Subcutaneous abdominal adipose tissue (tissue), 5 donors: ENCODE results near the gene TBC1D8.
"Not testable (repeated sequence)": the region's sequence is repeated elsewhere in the genome, so short reads cannot be mapped to it uniquely, and the experiment has no call there.

Source experiments
- H3K27ac ChIP-seq: one replicate; pipeline ENCODE4 v1.7.0; 2013; ENCODE audit warnings: low read depth, mild to moderate bottlenecking, inconsistent platforms, low read length, moderate library complexity
- H3K27me3 ChIP-seq, 5 donors: one replicate each; pipeline ENCODE4 v1.7.0; 2013; ENCODE audit warnings: low read length in 5 of 5, inconsistent platforms in 1 of 5; ENCODE audit not compliant: control insufficient read depth in 5 of 5, insufficient read depth in 4 of 5
- H3K36me3 ChIP-seq, 5 donors: one replicate each; pipeline ENCODE4 v1.7.0; 2013; ENCODE audit warnings: low read length in 5 of 5; ENCODE audit not compliant: control insufficient read depth in 5 of 5, insufficient read depth in 5 of 5
- H3K4me1 ChIP-seq, 5 donors: one replicate each; pipeline ENCODE4 v1.7.0; 2013; ENCODE audit warnings: low read length in 5 of 5, mild to moderate bottlenecking in 3 of 5, moderate library complexity in 1 of 5; ENCODE audit not compliant: control insufficient read depth in 5 of 5, insufficient read depth in 5 of 5
- H3K4me3 ChIP-seq, 5 donors: one replicate each; pipeline ENCODE4 v1.7.0; 2013; ENCODE audit warnings: low read length in 5 of 5, low read depth in 1 of 5
- H3K9ac ChIP-seq, 5 donors: one replicate each; pipeline ENCODE4 v1.7.0; 2013; ENCODE audit warnings: low read length in 5 of 5, mild to moderate bottlenecking in 4 of 5, moderate library complexity in 3 of 5
- H3K9me3 ChIP-seq, 5 donors: one replicate each; pipeline ENCODE4 v1.7.0; 2013; ENCODE audit warnings: low read length in 5 of 5; ENCODE audit not compliant: control insufficient read depth in 5 of 5
- donor health status: healthy.
- donor health status: healthy.
- donor health status: healthy.
- donor health status: healthy.
- donor health status: healthy.

TBC1D8 gene

GRCh38 chr2:101187131-101187530 is 35.9 kb upstream of the TBC1D8 start:
- Histone ChIP-seq H3K36me3 (no peaks in the 10 kb centered on the region), H3K9ac (no peak overlapping the region), H3K27ac (no peak overlapping the region), H3K27me3 (no peaks in the 10 kb centered on the region), H3K4me1 (no peaks in the 10 kb centered on the region), H3K9me3 (peaks cover 0 to 5% (median 3%) of the 10 kb centered on the region in 5 donors), H3K4me3 (no peak overlapping the region)

DNA sequence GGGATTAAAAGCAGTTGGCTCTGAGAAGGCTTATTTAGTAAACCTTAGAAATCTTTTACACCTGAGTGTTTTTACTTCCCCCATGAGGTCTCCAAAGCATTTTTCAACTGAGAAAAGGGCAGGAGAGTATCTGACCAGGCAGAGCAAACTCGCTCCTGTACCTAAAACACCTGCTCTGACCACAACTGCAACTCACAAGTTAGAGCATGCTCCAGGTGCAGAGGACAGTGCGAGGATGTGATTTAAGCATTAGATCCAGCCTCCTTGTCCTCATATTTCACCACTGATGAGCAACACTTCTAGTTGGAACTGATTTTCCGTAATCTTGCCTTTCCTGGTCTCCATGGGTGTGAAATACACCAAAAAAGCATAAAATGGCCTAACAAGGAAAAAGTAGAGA is 34.5 kb upstream of the TBC1D8 start:
- Histone ChIP-seq H3K27ac (no peak overlapping the region), H3K4me3 (no peak overlapping the region), H3K9me3 (peaks cover 0 to 5% (median 3%) of the 10 kb centered on the region in 5 donors), H3K9ac (no peak overlapping the region), H3K4me1 (no peaks in the 10 kb centered on the region), H3K36me3 (no peaks in the 10 kb centered on the region), H3K27me3 (no peaks in the 10 kb centered on the region)

GRCh38 chr2:101185085-101185484 is 33.9 kb upstream of the TBC1D8 start:
- H3K4me1 ChIP-seq = no peaks in the 10 kb centered on the region
- no peak overlapping the region for H3K9ac ChIP-seq
- no peaks in the 10 kb centered on the region for H3K27me3 ChIP-seq
- H3K9me3 ChIP-seq = peaks cover 0 to 5% (median 3%) of the 10 kb centered on the region in 5 donors
- no peak overlapping the region for H3K27ac ChIP-seq
- no peak overlapping the region for H3K4me3 ChIP-seq
- no peaks in the 10 kb centered on the region for H3K36me3 ChIP-seq

GRCh38 chr2:101179982-101180381 is 28.8 kb upstream of the TBC1D8 start:
- Histone ChIP-seq H3K9me3 (peaks cover 0 to 2% (median 0%) of the 10 kb centered on the region in 5 donors), H3K4me3 (no peak overlapping the region), H3K9ac (no peak overlapping the region), H3K27me3 (no peaks in the 10 kb centered on the region), H3K36me3 (no peaks in the 10 kb centered on the region), H3K4me1 (peaks cover 0 to 3% (median 0%) of the 10 kb centered on the region in 5 donors), H3K27ac (no peak overlapping the region)

- H3K4me3 ChIP-seq = no peak overlapping the region
- peaks cover 0 to 5% (median 2%) of the 10 kb centered on the region in 5 donors for H3K9me3 ChIP-seq
- H3K36me3 ChIP-seq = no peaks in the 10 kb centered on the region
- H3K4me1 ChIP-seq = peaks cover 0 to 3% (median 0%) of the 10 kb centered on the region in 5 donors
- no peak overlapping the region for H3K9ac ChIP-seq
- H3K27me3 ChIP-seq = no peaks in the 10 kb centered on the region
- H3K27ac ChIP-seq = no peak overlapping the region
These were observed 25.6 kb upstream of the TBC1D8 start for GRCh38 chr2:101176803-101177202.

GRCh38 chr2:101175991-101176390 is 24.8 kb upstream of the TBC1D8 start:
- Histone ChIP-seq H3K27ac (no peak overlapping the region), H3K4me3 (no peak overlapping the region), H3K9me3 (peaks cover 0 to 5% (median 2%) of the 10 kb centered on the region in 5 donors), H3K27me3 (no peaks in the 10 kb centered on the region), H3K9ac (no peak overlapping the region), H3K36me3 (no peaks in the 10 kb centered on the region), H3K4me1 (peaks cover 0 to 3% (median 0%) of the 10 kb centered on the region in 5 donors)

DNA sequence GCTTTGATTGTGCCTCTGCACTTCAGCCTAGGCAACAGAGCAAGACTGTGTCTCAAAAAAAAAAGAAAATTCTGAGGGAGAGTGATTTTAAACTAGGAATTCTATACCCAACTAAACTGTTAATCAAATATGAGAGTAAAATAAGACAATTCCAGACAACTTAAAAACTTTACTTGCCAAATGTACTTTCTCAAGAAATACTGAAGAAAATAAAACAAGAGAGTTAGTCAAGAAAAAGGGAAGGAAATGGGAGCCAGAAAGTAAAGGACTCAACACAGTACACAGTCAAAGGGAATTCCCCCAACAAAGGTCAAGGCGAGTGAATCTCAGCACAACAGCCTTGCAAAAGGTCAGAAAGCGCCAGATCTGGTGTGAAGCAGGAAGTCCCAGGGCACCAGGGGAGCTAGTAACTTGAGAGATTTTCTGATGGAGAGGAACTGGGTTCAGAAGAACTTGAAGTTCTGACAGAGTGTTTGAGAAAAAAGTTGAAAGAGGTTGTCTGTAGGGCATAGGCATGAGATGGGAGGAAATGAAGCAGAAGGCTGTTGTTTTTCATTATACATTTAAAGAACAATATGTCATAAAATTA is 22.6 kb upstream of the TBC1D8 start:
- H3K27ac ChIP-seq = no peak overlapping the region
- no peaks in the 10 kb centered on the region for H3K36me3 ChIP-seq
- H3K9me3 ChIP-seq = peaks cover 0 to 5% (median 2%) of the 10 kb centered on the region in 5 donors
- peaks cover 0 to 3% (median 0%) of the 10 kb centered on the region in 5 donors for H3K4me1 ChIP-seq
- no peaks in the 10 kb centered on the region for H3K27me3 ChIP-seq
- no peak overlapping the region for H3K9ac ChIP-seq
- no peak overlapping the region for H3K4me3 ChIP-seq

GRCh38 chr2:101169822-101170221 is 18.6 kb upstream of the TBC1D8 start:
- not testable (repeated sequence) for H3K27me3 ChIP-seq, H3K4me1 ChIP-seq, H3K27ac ChIP-seq, H3K4me3 ChIP-seq, H3K9ac ChIP-seq, H3K36me3 ChIP-seq
- peaks cover 4 to 14% (median 9%) of the 10 kb centered on the region in 5 donors for H3K9me3 ChIP-seq

GRCh38 chr2:101168706-101169105 is 17.5 kb upstream of the TBC1D8 start:
- H3K4me1 ChIP-seq = peaks cover 0 to 8% (median 0%) of the 10 kb centered on the region in 5 donors
- H3K27me3 ChIP-seq = no peaks in the 10 kb centered on the region
- H3K36me3 ChIP-seq = no peaks in the 10 kb centered on the region
- H3K27ac ChIP-seq = no peak overlapping the region
- H3K4me3 ChIP-seq = no peak overlapping the region
- H3K9me3 ChIP-seq = peaks cover 4 to 14% (median 6%) of the 10 kb centered on the region in 5 donors
- no peak overlapping the region for H3K9ac ChIP-seq

DNA sequence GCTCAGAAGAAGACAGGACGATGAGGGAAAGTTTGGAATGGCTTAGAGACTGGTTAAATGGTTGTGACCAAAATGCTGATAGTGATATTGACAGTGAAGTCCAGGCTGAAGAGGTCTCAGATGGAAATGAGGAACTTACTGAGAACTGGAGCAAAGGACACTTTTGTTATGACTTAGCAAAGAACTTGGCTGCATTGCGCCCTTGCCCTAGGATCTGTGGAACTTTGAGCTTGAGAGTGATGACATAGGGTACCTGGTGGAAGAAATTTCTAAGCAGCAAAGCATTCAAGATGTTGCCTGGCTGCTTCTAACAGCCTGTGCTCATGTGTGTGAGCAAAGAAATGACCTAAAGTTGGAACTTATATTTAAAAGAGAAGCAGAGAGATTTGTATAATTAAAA is 16.4 kb upstream of the TBC1D8 start:
- not testable (repeated sequence) for H3K4me3 ChIP-seq, H3K27ac ChIP-seq, H3K4me1 ChIP-seq, H3K9me3 ChIP-seq, H3K9ac ChIP-seq, H3K36me3 ChIP-seq, H3K27me3 ChIP-seq
